Liver (tissue), 9 donors: ENCODE data around the gene BIN1. TPM values are rescaled to one million over a fixed set of nuclear protein-coding genes. Genes with fewer than 3 reads are reported as not detected.
A peak's percentile ranks its signal among the peaks of the same experiment; 100 is the strongest.

Source experiments
- DNase-seq: peaks from one replicate; pipeline ENCODE4 v3.0.0-alpha.2; 2017; ENCODE audit warnings: low spot score
- H3K27ac ChIP-seq, 2 donors: one replicate each; pipeline ENCODE4 v1.7.0; 2013; ENCODE audit warnings: inconsistent platforms in 2 of 2, low read length in 2 of 2, control low read depth in 1 of 2, low read depth in 1 of 2, mild to moderate bottlenecking in 1 of 2
- H3K27me3 ChIP-seq, 4 donors: one replicate each; pipeline versions ENCODE4 v1.6.1 to v1.7.0; 2013; ENCODE audit warnings: low read length in 3 of 4, inconsistent platforms in 1 of 4, mild to moderate bottlenecking in 1 of 4, moderate library complexity in 1 of 4; ENCODE audit not compliant: control insufficient read depth in 4 of 4, insufficient read depth in 4 of 4
- H3K36me3 ChIP-seq, 4 donors: one replicate each; pipeline versions ENCODE4 v1.6.1 to v1.7.0; 2013; ENCODE audit warnings: low read length in 3 of 4, mild to moderate bottlenecking in 3 of 4, low read depth in 1 of 4, moderate library complexity in 1 of 4; ENCODE audit not compliant: control insufficient read depth in 4 of 4, insufficient read depth in 3 of 4
- H3K4me1 ChIP-seq, 4 donors: one replicate each; pipeline versions ENCODE4 v1.6.1 to v1.7.0; 2013; ENCODE audit warnings: low read length in 3 of 4, mild to moderate bottlenecking in 3 of 4, moderate library complexity in 1 of 4; ENCODE audit not compliant: control insufficient read depth in 4 of 4, insufficient read depth in 4 of 4
- H3K4me3 ChIP-seq, 3 donors: one replicate each; pipeline versions ENCODE4 v1.6.1 to v1.7.0; 2013; ENCODE audit warnings: low read length in 3 of 3, control low read depth in 1 of 3, low read depth in 1 of 3, mild to moderate bottlenecking in 1 of 3
- H3K9ac ChIP-seq, 2 donors: one replicate each; pipeline ENCODE4 v1.7.0; 2013; ENCODE audit warnings: low read length in 2 of 2, mild to moderate bottlenecking in 2 of 2, moderate library complexity in 2 of 2, control low read depth in 1 of 2, low read depth in 1 of 2
- H3K9me3 ChIP-seq, 4 donors: one replicate each; pipeline versions ENCODE4 v1.6.1 to v1.7.0; 2013; ENCODE audit warnings: low read length in 3 of 4; ENCODE audit not compliant: control insufficient read depth in 4 of 4
- ATF3 ChIP-seq: IDR thresholded peaks from 2 replicates; pipeline ENCODE4 v1.6.1; 2016; ENCODE audit warnings: antibody characterized with exemption
- CTCF ChIP-seq: fragments of 150-350 bp; IDR thresholded peaks from 2 replicates; pipeline ENCODE4 v1.5.1; 2017; ENCODE audit warnings: improper control_type of control experiment, low read depth, low read length; ENCODE audit not compliant: missing input control
- EGR1 ChIP-seq, 2 donors: IDR thresholded peaks; 2 replicates each; pipeline ENCODE4 v1.6.1; 2016 to 2018; ENCODE audit warnings: antibody characterized with exemption in 2 of 2, low read depth in 2 of 2
- GABPA ChIP-seq, 2 donors: IDR thresholded peaks in 1 of 2; conservative IDR thresholded peaks in 1 of 2; 2 replicates each; pipeline ENCODE4 v1.6.1; 2016; ENCODE audit warnings: antibody characterized with exemption in 2 of 2, mild to moderate bottlenecking in 1 of 2, moderate library complexity in 1 of 2
- HNF4A ChIP-seq, 2 donors: conservative IDR thresholded peaks; 2 replicates each; pipeline ENCODE4 v1.6.1; 2016; ENCODE audit warnings: antibody characterized with exemption in 2 of 2, mild to moderate bottlenecking in 2 of 2
- HNF4G ChIP-seq: IDR thresholded peaks from 2 replicates; pipeline ENCODE4 v1.6.1; 2016; ENCODE audit warnings: antibody characterized with exemption
- MAX ChIP-seq: IDR thresholded peaks from 2 replicates; pipeline ENCODE4 v1.6.1; 2016; ENCODE audit warnings: antibody characterized with exemption
- NR2F2 ChIP-seq: IDR thresholded peaks from 2 replicates; pipeline ENCODE4 v1.6.1; 2016; ENCODE audit warnings: antibody characterized with exemption
- RAD21 ChIP-seq, 2 donors: IDR thresholded peaks; 2 replicates each; pipeline ENCODE4 v1.6.1; 2016; ENCODE audit warnings: antibody characterized with exemption in 2 of 2, mild to moderate bottlenecking in 2 of 2
- REST ChIP-seq: IDR thresholded peaks from 2 replicates; pipeline ENCODE4 v1.6.1; 2016; ENCODE audit warnings: antibody characterized with exemption, mild to moderate bottlenecking
- RXRA ChIP-seq, 2 donors: IDR thresholded peaks; 2 replicates each; pipeline ENCODE4 v1.6.1; 2017 to 2018; ENCODE audit warnings: antibody characterized with exemption in 2 of 2, mild to moderate bottlenecking in 1 of 2
- SP1 ChIP-seq: IDR thresholded peaks from 2 replicates; pipeline ENCODE4 v1.6.1; 2018; ENCODE audit warnings: antibody characterized with exemption, mild to moderate bottlenecking
- TAF1 ChIP-seq: conservative IDR thresholded peaks from 2 replicates; pipeline ENCODE4 v1.6.1; 2016; ENCODE audit warnings: antibody characterized with exemption, mild to moderate bottlenecking
- YY1 ChIP-seq: IDR thresholded peaks from 2 replicates; pipeline ENCODE4 v1.6.1; 2016; ENCODE audit warnings: antibody characterized with exemption, mild to moderate bottlenecking
- ZBTB33 ChIP-seq: IDR thresholded peaks from 2 replicates; pipeline ENCODE4 v1.6.1; 2016; ENCODE audit warnings: antibody characterized with exemption
- WGBS: extraction: QIAGEN DNeasy Blood & Tissue Kit; methylation state at CpG from one replicate; pipeline ENCODE4 v1.1.7; 2013; 5-methylcytosine and 5-hydroxymethylcytosine counted together
- polyA plus RNA-seq, 2 donors: library from polyadenylated mRNA; stranded (reverse) in 1 of 2; unstranded in 1 of 2; fragments of 200-250 nt in 1 of 2; fragments of >200 nt in 1 of 2; fragmentation: Nextera tagmentation in 1 of 2; extraction: Ambion mirVana in 1 of 2; gene quantifications; one replicate each; pipeline versions ENCODE4 v1.2.1 to v1.2.3, GENCODE V29; 2013 to 2015
- total RNA-seq, 2 donors: library from RNA; depleted of rRNA; stranded (reverse); fragments of >200 nt; gene quantifications; one replicate each; pipeline ENCODE4 v1.2.3, GENCODE V29; 2014
- donor health status: healthy.
- donor health status: healthy.
- donor health status: healthy.
- donor health status: healthy.
- donor health status: healthy.

The BIN1 gene
- total and polyA plus RNA-seq, 4 donors = 13.3 to 21.5 (median 15.0) TPM

GRCh38 chr2:127006962-127007361, 100.0 kb downstream of the BIN1 start:
- DNase-seq = no peak
- no peaks in the 10 kb centered on the region for H3K36me3 ChIP-seq
- H3K27ac ChIP-seq = no peak overlapping the region
- no peak for TF ChIP-seq NR2F2
- TF ChIP-seq ATF3 = no peak
- no peak for TF ChIP-seq SP1
- H3K9me3 ChIP-seq = no peaks in the 10 kb centered on the region
- H3K27me3 ChIP-seq = no peaks in the 10 kb centered on the region
- no peak overlapping the region for H3K9ac ChIP-seq
- WGBS = 88% methylated on average over 4 of the region's 4 CpGs
- peaks cover 2 to 7% (median 3%) of the 10 kb centered on the region in 4 donors for H3K4me1 ChIP-seq
- no peak overlapping the region for H3K4me3 ChIP-seq

- 91% methylated on average over 6 of the region's 6 CpGs for WGBS
Observed at GRCh38 chr2:127004893-127005600, 101.9 kb downstream of the BIN1 start.

GRCh38 chr2:127003070-127003800, 103.7 kb downstream of the BIN1 start:
- Histone ChIP-seq H3K36me3 (no peaks in the 10 kb centered on the region), H3K9ac (no peak overlapping the region), H3K9me3 (no peaks in the 10 kb centered on the region), H3K4me3 (no peak overlapping the region), H3K27me3 (no peaks in the 10 kb centered on the region), H3K27ac (no peak overlapping the region), H3K4me1 (peaks cover 2 to 7% (median 3%) of the 10 kb centered on the region in 4 donors)
- TF ChIP-seq REST (no peak), TAF1 (no peak), CTCF (peak; percentile 30), ZBTB33 (no peak), ATF3 (no peak), GABPA (IDR thresholded peaks at IDR 0.05 in 1 of 2, conservative IDR thresholded peaks at IDR 0.05 in 1 of 2) (no peak), EGR1 (IDR thresholded peaks at IDR 0.05; ENCODE audit: low read depth in 2 of 2) (no peak), SP1 (no peak), MAX (no peak), RXRA (IDR thresholded peaks at IDR 0.05) (peak; percentile 20 to 55), YY1 (peak; percentile 40), HNF4A (conservative IDR thresholded peaks at IDR 0.05) (peak in 1 of 2 donors; percentile 21), NR2F2 (no peak), HNF4G (no peak), RAD21 (IDR thresholded peaks at IDR 0.05) (peak; percentile 66 to 73)
- WGBS = 46% methylated on average over 9 of the region's 9 CpGs
- no peak for DNase-seq

More at GRCh38 chr2:127004893-127005600, 101.9 kb downstream of the BIN1 start:
- DNase-seq = no peak
- Histone ChIP-seq H3K27me3 (no peaks in the 10 kb centered on the region), H3K27ac (no peak overlapping the region), H3K9ac (no peak overlapping the region), H3K4me1 (peaks cover 2 to 7% (median 3%) of the 10 kb centered on the region in 4 donors), H3K4me3 (no peak overlapping the region), H3K9me3 (no peaks in the 10 kb centered on the region), H3K36me3 (no peaks in the 10 kb centered on the region)
- no peak for TF ChIP-seq TAF1
